ENCODE data around the gene CUX1.

CUX1 gene

DNA sequence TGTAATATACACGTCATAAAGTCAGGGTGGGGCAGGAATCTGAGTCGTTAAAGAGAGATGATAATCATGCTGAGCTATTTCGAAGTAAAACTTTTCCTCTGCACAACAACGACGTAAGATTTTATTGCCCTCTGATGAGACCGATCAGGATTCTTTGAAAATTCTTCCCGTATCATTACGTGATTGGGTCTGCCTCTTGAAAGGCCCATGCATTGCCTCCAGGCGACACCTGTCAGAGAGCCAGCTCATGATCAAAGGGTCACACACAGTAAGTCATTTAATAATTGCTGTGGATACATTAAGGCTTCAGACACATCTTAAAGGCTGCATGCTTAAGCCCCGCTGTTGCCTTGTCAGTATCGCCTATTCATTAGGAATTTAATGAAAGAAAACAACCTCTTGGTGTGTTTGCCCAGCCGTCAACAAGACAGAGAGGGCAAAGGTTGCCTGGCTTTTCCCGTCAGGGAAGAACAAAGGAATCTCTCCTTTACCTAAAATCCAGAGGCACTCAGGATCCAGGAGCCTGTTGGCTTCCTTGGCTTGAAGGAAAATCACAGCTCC lies 280.3 kb downstream of the CUX1 start:
- no peak overlapping the region for H3K27ac ChIP-seq (replicated peaks)
- H3K27me3 ChIP-seq (ENCODE audit: insufficient read depth, poor library complexity, severe bottlenecking) = no peaks in the 10 kb centered on the region
- DNase-seq (ENCODE audit: low read depth in 1 of 2, low spot score in 1 of 2) = no peak
- TF ChIP-seq POLR2AphosphoS5 (IDR thresholded peaks at IDR 0.05; ENCODE audit: low read depth) (no peak), GABPA (IDR thresholded peaks at IDR 0.05; ENCODE audit: low read depth) (no peak), SPI1 (IDR thresholded peaks at IDR 0.05; ENCODE audit: borderline replicate concordance, low read depth) (no peak)
- TF ChIP-seq, protein P1, sequence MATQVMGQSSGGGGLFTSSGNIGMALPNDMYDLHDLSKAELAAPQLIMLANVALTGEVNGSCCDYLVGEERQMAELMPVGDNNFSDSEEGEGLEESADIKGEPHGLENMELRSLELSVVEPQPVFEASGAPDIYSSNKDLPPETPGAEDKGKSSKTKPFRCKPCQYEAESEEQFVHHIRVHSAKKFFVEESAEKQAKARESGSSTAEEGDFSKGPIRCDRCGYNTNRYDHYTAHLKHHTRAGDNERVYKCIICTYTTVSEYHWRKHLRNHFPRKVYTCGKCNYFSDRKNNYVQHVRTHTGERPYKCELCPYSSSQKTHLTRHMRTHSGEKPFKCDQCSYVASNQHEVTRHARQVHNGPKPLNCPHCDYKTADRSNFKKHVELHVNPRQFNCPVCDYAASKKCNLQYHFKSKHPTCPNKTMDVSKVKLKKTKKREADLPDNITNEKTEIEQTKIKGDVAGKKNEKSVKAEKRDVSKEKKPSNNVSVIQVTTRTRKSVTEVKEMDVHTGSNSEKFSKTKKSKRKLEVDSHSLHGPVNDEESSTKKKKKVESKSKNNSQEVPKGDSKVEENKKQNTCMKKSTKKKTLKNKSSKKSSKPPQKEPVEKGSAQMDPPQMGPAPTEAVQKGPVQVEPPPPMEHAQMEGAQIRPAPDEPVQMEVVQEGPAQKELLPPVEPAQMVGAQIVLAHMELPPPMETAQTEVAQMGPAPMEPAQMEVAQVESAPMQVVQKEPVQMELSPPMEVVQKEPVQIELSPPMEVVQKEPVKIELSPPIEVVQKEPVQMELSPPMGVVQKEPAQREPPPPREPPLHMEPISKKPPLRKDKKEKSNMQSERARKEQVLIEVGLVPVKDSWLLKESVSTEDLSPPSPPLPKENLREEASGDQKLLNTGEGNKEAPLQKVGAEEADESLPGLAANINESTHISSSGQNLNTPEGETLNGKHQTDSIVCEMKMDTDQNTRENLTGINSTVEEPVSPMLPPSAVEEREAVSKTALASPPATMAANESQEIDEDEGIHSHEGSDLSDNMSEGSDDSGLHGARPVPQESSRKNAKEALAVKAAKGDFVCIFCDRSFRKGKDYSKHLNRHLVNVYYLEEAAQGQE (IDR thresholded peaks at IDR 0.05; ENCODE audit: insufficient replicate concordance, low read depth) = no peak
- TF ChIP-seq, protein P2, sequence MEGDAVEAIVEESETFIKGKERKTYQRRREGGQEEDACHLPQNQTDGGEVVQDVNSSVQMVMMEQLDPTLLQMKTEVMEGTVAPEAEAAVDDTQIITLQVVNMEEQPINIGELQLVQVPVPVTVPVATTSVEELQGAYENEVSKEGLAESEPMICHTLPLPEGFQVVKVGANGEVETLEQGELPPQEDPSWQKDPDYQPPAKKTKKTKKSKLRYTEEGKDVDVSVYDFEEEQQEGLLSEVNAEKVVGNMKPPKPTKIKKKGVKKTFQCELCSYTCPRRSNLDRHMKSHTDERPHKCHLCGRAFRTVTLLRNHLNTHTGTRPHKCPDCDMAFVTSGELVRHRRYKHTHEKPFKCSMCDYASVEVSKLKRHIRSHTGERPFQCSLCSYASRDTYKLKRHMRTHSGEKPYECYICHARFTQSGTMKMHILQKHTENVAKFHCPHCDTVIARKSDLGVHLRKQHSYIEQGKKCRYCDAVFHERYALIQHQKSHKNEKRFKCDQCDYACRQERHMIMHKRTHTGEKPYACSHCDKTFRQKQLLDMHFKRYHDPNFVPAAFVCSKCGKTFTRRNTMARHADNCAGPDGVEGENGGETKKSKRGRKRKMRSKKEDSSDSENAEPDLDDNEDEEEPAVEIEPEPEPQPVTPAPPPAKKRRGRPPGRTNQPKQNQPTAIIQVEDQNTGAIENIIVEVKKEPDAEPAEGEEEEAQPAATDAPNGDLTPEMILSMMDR (IDR thresholded peaks at IDR 0.05; ENCODE audit: insufficient read depth, low read length) = no peak
- no peak overlapping the region for H3K4me3 ChIP-seq (replicated peaks; ENCODE audit: insufficient read depth, low read length)

DNA sequence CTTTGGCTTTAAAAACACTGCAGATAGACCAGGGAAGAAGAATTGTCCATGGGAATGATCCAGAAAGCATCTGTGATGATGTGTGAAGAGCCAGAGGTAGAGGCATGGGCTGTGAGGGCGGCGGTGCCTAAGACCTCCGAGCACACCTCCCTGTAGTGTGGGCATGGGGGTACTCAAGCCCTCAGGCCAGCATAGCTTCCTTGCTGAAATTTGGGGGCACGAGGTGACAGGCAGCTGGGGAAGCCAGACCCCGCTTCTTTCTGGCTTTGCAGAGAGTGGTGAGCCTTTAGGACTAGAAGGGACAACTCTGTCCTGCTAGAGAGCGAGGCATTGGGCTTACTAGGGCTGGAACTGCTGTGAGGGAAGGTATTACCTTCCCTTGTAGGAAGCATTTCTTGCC lies 281.6 kb downstream of the CUX1 start:
- Histone ChIP-seq H3K27ac (replicated peaks) (no peak overlapping the region), H3K27me3 (ENCODE audit: insufficient read depth, poor library complexity, severe bottlenecking) (no peaks in the 10 kb centered on the region), H3K4me3 (replicated peaks; ENCODE audit: insufficient read depth, low read length) (no peak overlapping the region)
- TF ChIP-seq, protein P1 (IDR thresholded peaks at IDR 0.05; ENCODE audit: insufficient replicate concordance, low read depth) = no peak
- TF ChIP-seq GABPA (IDR thresholded peaks at IDR 0.05; ENCODE audit: low read depth) = no peak
- TF ChIP-seq SPI1 (IDR thresholded peaks at IDR 0.05; ENCODE audit: borderline replicate concordance, low read depth) = no peak
- TF ChIP-seq, protein P2 (IDR thresholded peaks at IDR 0.05; ENCODE audit: insufficient read depth, low read length) = no peak
- no peak for TF ChIP-seq POLR2AphosphoS5 (IDR thresholded peaks at IDR 0.05; ENCODE audit: low read depth)
- no peak for DNase-seq (ENCODE audit: low read depth in 1 of 2, low spot score in 1 of 2)

DNA sequence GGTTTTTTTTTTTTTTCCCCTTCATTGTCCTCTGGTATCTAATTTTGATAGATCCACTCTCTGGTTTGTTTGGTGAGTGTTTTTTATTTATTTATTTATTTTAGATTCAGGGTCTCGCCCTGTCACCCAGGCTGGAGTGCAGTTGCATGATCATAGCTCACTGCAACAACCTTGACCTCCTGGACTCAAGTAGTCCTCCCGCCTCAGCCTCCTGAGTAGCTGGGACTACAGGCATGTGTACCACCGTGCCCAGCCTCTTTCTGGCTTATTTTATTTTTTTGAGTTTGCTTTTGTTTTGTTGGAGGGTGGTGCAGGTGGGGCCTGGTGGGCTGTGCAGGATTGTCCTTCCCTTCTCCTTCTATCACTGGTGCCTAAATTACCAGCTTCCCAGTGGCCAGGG lies 282.0 kb downstream of the CUX1 start:
- Histone ChIP-seq H3K27me3 (ENCODE audit: insufficient read depth, poor library complexity, severe bottlenecking) (no peaks in the 10 kb centered on the region), H3K27ac (replicated peaks) (no peak overlapping the region), H3K4me3 (replicated peaks; ENCODE audit: insufficient read depth, low read length) (no peak overlapping the region)
- TF ChIP-seq, protein P2 (IDR thresholded peaks at IDR 0.05; ENCODE audit: insufficient read depth, low read length) = no peak
- TF ChIP-seq GABPA (IDR thresholded peaks at IDR 0.05; ENCODE audit: low read depth) = no peak
- TF ChIP-seq, protein P1 (IDR thresholded peaks at IDR 0.05; ENCODE audit: insufficient replicate concordance, low read depth) = no peak
- no peak for TF ChIP-seq POLR2AphosphoS5 (IDR thresholded peaks at IDR 0.05; ENCODE audit: low read depth)
- TF ChIP-seq SPI1 (IDR thresholded peaks at IDR 0.05; ENCODE audit: borderline replicate concordance, low read depth) = no peak
- no peak for DNase-seq (ENCODE audit: low read depth in 1 of 2, low spot score in 1 of 2)

Data from HL-60 (cell line).